GM21367 (cell line): ENCODE results near the gene EFHD2.
"Not testable (repeated sequence)": the region's sequence is repeated elsewhere in the genome, so short reads cannot be mapped to it uniquely, and the experiment has no call there.

Experiments used
- ATAC-seq: cut with Tn5 transposase; IDR thresholded peaks from one replicate; pipeline ENCODE4 v1.9.1; 2021; ENCODE audit not compliant: unreplicated experiment

EFHD2 gene

DNA sequence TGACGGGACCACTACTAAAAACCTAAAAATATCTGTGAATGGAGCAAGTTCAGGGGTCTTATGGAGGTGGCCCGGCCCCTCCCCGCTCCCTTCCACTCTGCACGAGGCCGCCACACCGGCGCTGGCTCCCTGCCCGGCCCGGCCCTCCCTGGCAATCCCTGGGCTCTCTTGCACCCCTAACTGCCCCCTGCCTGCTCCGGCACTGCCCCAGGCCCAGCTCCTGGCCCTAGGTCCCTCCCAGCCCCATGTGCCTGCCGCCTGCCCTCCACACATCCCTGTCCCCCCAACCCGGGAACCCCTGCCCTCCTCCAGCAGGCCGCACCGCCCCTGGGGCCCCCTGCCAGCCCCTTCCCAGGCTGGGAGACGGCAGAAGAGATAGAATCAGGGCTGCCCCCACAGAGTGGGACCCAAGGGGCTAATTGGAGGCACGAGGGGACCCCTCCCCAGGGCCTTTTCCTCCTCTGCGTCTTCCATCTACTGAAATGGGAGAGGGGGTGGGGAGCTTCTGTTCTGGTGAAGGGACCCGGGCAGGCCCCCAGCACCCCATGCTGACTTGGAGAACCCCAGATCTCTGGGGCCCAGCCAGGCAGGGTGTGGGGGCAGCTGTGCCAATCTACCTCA lies 19.2 kb downstream of the EFHD2 start:
- ATAC-seq: no peak

DNA sequence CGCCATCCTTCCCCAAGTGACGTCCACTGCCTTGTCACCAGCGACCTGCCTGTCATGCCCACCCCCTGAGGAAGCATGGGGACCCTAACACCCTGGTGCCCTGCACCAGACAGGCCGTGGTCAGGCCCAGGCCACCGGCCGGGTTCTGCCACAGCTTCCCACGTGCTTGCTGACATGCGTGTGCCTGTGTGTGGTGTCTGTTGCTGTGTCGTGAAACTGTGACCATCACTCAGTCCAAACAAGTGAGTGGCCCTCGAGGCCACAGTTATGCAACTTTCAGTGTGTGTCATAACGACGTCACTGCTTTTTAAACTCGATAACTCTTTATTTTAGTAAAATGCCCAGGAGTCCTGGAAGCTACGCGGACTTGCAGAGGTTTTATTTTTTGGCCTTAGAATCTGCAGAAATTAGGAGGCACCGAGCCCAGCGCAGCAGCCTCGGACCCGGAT lies 20.0 kb downstream of the EFHD2 start:
- no peak for ATAC-seq

DNA sequence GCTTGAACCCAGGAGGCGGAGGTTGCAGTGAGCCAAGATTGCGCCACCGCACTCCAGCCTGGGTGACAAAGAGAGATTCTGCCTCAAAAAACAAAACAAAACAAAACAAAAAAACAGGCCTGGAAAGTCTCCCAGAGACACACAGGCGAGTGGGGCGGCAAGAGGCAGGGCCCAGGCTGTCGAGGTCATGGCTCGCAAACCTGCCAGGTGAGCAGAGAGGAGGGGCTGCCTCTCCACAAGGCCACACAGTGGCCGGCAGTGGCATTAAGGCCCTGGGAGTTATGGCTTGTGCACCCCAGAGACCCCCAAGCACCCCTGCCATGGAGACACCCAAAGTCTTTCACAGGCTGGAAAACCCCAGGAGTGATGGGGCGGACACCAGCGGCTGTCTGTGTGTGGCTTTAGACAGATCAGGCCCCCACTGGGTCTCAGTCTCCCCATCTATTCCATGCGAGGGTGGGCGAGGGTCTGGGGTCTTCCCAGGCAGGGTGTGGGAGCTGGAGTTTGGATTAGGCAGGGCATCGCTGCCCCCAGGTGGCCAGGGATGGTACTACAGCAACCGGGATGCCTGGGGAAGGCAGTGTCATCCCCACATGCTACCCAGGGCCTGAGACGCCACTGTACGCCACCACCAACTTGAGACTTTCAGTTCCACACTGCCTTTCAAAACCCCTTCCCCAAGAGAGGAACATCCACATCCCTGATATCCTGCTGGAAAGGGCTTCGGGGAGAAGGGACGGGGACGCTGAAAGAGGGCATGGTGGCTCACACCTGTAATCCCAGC lies 21.3 kb downstream of the EFHD2 start:
- no peak for ATAC-seq

DNA sequence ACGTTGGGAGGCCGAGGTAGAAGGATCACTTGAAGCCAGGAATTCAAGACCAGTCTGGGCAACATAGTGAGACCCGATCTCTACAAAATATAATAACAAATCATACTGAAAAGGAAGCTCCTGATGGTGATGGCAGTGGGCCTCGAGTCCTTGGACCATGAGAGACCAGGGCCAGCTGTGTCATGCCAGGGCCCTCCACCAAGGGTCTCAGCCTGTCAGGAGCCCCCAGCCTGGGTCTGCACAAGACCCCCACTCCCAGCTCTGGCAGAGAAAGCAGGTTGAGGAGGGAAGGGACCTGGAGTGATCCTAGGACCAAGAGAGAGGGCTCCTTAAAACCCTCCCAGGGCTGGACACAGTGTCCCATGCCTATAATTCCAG lies 21.9 kb downstream of the EFHD2 start:
- no peak for ATAC-seq

DNA sequence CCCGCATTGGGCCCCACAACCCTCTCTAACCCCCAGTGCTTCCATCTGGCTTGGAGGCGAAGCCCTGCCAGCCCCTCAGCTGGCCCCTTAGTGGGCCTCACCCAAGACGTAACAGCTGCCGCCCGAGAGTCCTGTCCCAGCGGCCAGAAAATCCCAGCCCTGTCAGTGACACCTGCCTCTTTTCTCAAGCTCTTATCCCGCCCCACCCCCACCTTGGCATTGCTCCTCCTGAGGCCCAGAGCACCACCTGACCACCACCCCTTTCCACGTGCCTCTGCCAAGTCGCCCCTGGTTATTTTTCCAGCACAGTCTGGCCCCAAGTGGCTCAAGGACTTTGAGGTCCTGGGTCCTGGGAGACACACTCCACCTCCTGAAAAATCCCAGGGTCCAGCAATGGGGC lies 22.6 kb downstream of the EFHD2 start:
- ATAC-seq: no peak

DNA sequence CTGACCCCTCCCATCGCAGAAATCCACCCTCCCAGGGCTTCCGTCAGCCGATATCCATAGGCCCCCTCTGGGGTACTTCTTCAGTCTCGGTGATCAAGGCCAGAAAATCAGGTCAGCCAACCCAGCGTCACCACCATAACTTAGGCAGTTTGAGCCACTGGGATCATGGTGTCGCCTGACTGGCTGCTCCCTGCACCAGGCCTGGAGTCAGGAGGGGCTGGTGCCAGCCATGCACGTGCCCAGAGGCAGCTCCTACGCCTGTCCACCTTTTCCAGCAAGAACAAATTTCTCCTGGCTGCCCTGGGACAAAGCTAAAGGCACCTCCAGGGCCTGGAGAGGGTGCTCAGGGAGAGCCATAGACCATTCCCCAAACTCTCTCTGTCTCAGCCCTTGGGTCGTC lies 23.8 kb downstream of the EFHD2 start:
- no peak for ATAC-seq

DNA sequence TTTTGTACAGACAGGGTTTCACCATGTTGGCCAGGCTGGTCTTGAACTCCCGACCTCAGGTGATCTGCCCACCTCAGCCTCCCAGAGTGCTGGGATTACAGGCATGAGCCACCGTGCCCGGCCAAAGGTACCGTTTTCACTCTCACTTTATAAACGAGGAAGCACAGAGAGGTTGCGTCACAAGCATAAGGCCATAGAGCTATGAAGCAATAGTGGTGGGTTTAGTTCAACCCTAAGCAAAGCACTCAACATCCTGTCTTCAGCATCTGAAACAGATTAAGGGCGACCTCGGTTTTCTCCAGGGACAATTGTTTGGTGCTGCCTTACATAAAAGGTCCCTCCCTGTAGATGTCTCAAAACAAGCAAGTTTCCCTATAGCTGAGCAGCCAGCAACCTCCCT lies 25.1 kb downstream of the EFHD2 start:
- ATAC-seq: not testable (repeated sequence)

- no peak for ATAC-seq
Observed at GRCh38 chr1:15435239-15436077, 25.8 kb downstream of the EFHD2 start.

DNA sequence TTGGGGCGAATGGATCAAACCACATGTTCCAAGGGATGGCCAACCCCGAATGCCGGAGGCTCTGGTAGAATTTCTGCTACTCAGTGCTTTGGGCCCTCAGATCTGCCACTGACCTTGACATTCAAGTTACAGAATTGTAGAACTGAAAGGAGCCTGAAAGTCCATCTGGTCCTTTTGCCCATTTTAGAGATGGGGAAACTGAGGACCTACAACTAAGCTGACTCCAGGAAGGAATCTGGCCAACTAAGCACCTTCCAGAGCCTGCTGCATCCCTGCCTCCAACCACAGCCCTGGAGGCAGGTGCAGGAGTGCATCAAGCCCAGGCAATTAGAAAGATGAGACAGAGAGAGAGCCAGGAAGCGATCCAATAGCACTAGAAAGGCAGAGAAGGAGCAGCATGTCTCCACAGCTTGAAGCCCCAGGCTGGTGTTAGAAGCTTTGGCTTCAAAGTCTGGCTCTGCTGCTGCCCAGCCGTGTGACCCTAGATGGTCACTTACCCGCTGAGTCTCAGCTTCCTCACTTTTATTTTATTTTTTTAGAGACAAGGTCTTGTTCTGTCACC lies 27.3 kb downstream of the EFHD2 start:
- ATAC-seq: no peak

- no peak for ATAC-seq
Observed at GRCh38 chr1:15439325-15439724, 29.6 kb downstream of the EFHD2 start.

DNA sequence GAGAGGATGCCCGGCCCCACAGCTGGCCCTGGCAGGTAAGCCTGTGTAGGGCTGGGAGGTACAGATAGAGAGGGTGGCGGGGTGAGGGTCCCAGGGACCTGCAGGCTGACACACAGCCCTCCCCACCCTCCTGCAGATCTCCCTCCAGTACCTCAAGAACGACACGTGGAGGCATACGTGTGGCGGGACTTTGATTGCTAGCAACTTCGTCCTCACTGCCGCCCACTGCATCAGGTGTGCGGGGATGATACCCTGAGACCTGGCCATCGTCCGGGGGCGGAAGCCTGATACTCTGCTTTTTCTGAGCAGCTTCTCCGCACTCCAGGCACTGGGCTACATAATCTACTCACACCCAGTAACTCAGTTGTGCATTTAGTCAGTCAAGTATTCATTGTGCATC lies 30.7 kb downstream of the EFHD2 start:
- no peak for ATAC-seq

DNA sequence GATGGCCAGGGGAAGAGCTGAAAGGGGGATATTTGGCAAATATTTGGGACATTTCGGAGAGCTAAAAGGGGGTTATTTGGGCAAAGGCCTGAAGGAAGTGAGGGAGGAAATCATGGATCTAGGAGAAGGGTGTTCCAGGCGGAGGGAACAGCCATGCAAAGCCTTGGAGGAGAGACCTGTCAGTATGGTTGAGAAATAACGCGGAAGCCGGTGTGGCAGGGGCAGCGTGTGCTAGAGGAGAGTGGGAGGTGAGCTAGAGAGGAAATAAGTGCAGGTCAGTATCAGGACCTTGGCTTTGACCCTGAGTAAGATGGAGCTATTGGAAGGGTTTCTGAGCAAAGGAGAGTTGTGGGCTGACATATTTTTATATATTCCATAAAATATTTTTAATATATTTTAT lies 31.6 kb downstream of the EFHD2 start:
- no peak for ATAC-seq

GRCh38 chr1:15442119-15442518 lies 32.4 kb downstream of the EFHD2 start:
- no peak for ATAC-seq

DNA sequence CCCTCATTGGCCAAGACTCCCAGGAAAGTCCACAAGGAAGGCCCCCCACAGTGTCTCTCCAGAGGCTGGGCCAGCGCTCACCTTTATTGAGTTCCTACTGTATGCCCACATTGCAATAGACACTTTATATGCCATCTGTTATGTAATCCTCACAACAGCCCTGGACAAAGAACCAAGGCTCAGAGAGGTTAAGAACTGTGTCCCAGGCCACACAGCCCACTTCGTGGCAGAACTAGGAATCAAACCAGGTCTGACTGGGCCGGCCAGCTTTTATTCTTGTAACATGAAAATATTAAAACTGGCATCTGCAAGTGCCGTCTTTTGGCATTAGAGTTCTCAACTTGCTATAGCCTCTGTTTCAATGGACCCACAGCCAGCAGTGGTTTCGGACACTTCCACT lies 33.1 kb downstream of the EFHD2 start:
- no peak for ATAC-seq

DNA sequence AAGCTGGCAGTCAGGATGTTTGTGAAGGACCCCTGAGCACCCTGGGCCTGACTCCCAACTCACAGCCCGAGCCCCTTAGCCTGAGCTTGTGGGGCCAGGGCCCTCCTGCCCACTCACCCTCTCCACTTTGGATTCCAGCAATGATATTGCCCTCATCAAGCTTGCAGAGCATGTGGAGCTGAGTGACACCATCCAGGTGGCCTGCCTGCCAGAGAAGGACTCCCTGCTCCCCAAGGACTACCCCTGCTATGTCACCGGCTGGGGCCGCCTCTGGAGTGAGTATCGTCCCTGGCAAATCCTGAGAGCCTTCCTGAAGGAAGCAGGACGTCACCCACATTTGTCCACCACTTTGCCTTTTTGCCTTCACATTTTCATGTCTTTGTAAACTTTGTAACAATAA lies 33.6 kb downstream of the EFHD2 start:
- no peak for ATAC-seq

DNA sequence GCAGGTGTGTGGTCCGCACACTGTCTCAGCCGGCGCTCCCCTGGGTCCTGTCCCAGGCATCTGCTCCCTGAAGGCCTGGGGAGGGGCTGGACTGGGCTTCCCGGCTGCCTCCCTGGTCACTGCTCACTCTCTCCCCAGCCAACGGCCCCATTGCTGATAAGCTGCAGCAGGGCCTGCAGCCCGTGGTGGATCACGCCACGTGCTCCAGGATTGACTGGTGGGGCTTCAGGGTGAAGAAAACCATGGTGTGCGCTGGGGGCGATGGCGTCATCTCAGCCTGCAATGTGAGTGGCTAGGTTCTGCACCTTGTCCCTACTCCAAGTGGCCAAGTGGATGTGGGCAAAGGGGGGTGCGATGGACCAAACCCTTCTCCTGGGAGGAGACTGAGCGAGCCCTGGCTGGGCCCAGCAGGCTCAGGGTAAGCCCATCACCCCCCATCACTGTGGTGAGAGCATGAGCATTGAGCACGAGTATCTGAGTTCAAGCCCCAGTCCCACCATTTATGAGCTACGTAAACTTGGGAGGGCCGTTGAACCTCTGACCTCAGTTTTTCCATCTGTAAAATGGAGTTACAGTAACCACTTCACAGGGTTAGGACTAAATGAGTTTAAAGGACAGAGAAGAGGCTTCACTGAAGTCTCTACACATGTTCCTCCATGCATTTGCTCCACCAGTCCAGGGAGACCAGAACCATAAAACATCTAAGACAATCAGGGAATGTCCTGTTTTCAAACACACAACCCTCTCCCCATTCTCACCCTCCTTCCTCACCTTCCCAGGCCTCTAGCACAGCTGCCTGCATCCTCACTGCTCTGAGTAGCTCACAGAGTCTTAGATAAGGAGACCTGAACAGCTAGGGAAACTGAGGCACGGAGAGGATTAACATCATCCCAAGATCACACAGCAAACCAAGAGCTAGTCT lies 35.0 kb downstream of the EFHD2 start:
- no peak for ATAC-seq

DNA sequence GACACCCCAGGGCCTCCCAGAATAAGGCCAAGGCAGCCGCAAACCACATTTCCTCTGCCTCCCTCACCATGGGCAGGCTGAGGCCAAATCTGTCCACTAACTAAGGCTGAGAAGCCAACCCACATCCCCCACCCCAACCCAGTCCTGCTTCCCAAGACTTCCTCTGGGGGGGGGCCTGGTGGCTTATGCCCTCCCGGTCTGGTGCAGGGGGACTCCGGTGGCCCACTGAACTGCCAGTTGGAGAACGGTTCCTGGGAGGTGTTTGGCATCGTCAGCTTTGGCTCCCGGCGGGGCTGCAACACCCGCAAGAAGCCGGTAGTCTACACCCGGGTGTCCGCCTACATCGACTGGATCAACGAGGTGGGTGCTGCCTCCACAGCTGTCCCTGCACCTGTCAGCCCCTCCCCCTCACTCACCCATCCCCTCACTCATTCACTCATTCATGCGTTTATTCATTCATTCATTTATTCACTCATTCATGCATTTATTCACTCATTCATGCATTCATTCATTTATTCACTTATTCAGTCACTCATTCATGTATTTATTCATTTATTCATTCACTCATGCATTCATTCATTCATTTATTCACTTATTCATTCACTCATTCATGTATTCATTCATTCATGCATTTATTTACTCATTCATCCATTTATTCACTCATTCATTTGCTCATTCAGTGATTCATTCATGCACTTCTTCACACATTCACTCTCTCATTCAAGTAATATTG lies 35.9 kb downstream of the EFHD2 start:
- ATAC-seq: no peak

DNA sequence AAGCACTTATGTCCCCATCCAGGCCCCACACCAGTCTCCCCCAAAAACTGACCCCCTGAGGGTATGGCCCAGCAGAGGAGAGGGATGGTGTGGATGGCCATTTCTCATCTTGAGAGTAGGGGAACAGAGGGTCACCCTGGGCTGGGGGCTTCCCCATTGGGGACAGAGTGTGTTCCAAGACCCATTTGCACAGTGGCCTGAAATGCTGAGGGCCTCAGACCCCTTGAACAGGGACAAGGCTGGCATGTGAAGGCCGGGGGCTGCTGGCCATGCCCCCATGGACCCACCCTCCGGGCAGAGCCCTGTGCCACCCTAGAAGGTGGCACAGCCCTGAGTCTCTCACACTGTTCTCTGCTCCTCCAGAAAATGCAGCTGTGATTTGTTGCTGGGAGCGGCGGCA lies 36.5 kb downstream of the EFHD2 start:
- ATAC-seq: no peak

GRCh38 chr1:15448877-15449462 lies 39.3 kb downstream of the EFHD2 start:
- no peak for ATAC-seq
